HG03108 (cell line): ENCODE measurements around the gene KLHL30.

ENCODE experiments used
- ATAC-seq: cut with Tn5 transposase; IDR thresholded peaks from one replicate; pipeline ENCODE4 v1.9.1; 2021; ENCODE audit warnings: moderate library complexity; ENCODE audit not compliant: unreplicated experiment

KLHL30 gene

GRCh38 chr2:238144262-238144661, 5.8 kb downstream of the KLHL30 start:
- no peak for ATAC-seq

- ATAC-seq = no peak
Measured at GRCh38 chr2:238145046-238145445, 6.6 kb downstream of the KLHL30 start.

GRCh38 chr2:238145851-238146250, 7.4 kb downstream of the KLHL30 start:
- ATAC-seq = no peak

- no peak for ATAC-seq
Measured at GRCh38 chr2:238146884-238147544, 8.5 kb downstream of the KLHL30 start.

GRCh38 chr2:238148981-238149380, 10.5 kb downstream of the KLHL30 start:
- no peak for ATAC-seq

GRCh38 chr2:238149841-238150572, 11.5 kb downstream of the KLHL30 start:
- no peak for ATAC-seq

- no peak for ATAC-seq
Measured at GRCh38 chr2:238150686-238151085, 12.2 kb downstream of the KLHL30 start.

GRCh38 chr2:238151205-238151604, 12.7 kb downstream of the KLHL30 start:
- no peak for ATAC-seq

GRCh38 chr2:238151628-238152235, 13.3 kb downstream of the KLHL30 start:
- no peak for ATAC-seq

- ATAC-seq = no peak
Measured at GRCh38 chr2:238152771-238153688, 14.6 kb downstream of the KLHL30 start.

- ATAC-seq = no peak
Measured at GRCh38 chr2:238154570-238154969, 16.1 kb downstream of the KLHL30 start.

GRCh38 chr2:238155051-238155760, 16.7 kb downstream of the KLHL30 start:
- no peak for ATAC-seq

- ATAC-seq = no peak
Measured at GRCh38 chr2:238155761-238156694, 17.6 kb downstream of the KLHL30 start.

GRCh38 chr2:238157506-238158017, 19.1 kb downstream of the KLHL30 start:
- no peak for ATAC-seq

- no peak for ATAC-seq
Measured at GRCh38 chr2:238158018-238158508, 19.6 kb downstream of the KLHL30 start.

- ATAC-seq = no peak
Measured at GRCh38 chr2:238158509-238159070, 20.1 kb downstream of the KLHL30 start, which contains the start of gene ERFE. Gene ERFE (plus strand): TSS chr2:238158970. CDS start chr2:238159008, 38 bp downstream.

- ATAC-seq = no peak
Measured at GRCh38 chr2:238159071-238159539, 20.6 kb downstream of the KLHL30 start.

GRCh38 chr2:238159661-238160205, 21.3 kb downstream of the KLHL30 start:
- ATAC-seq = no peak
